Measurements from ENCODE around the gene SLC6A15. TPM values are rescaled to one million over a fixed set of nuclear protein-coding genes. Genes with fewer than 3 reads are reported as not detected.
A peak's percentile ranks its signal among the peaks of the same experiment; 100 is the strongest.

The SLC6A15 gene
- total RNA-seq, 2 experiments from 2014 or later: not detected

DNA sequence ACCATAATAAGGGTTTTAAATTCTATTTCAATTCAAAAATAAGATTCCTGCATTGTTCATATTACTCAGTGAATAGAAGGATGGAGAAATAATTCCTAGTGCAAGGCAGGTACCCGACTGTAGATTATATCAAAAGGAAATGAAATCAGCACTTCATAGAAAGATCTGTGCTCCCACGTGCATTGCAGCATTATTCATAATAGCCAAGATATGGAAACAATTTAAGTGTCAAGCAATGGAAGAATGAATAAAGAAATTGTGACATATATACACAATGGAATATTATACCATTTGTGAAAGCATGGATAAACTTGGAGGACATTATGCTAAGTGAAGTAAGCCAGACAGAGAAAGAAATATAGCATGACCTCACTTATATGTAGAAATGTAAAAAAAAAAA, 53.8 kb downstream of the SLC6A15 start:
- DNase-seq (no peak), ATAC-seq (no peak)
- H3K36me3 Mint-ChIP-seq: no peaks in the 10 kb centered on the region
- no peak overlapping the region for H3K27ac Mint-ChIP-seq
- CTCF ChIA-PET: no interaction called here
- no peak overlapping the region for H3K4me3 Mint-ChIP-seq
- peaks cover 2% of the 10 kb centered on the region for H3K9me3 Mint-ChIP-seq (ENCODE audit: low read depth)
- no peaks in the 10 kb centered on the region for H3K4me1 Mint-ChIP-seq
- peaks cover 3% of the 10 kb centered on the region for H3K27me3 Mint-ChIP-seq

DNA sequence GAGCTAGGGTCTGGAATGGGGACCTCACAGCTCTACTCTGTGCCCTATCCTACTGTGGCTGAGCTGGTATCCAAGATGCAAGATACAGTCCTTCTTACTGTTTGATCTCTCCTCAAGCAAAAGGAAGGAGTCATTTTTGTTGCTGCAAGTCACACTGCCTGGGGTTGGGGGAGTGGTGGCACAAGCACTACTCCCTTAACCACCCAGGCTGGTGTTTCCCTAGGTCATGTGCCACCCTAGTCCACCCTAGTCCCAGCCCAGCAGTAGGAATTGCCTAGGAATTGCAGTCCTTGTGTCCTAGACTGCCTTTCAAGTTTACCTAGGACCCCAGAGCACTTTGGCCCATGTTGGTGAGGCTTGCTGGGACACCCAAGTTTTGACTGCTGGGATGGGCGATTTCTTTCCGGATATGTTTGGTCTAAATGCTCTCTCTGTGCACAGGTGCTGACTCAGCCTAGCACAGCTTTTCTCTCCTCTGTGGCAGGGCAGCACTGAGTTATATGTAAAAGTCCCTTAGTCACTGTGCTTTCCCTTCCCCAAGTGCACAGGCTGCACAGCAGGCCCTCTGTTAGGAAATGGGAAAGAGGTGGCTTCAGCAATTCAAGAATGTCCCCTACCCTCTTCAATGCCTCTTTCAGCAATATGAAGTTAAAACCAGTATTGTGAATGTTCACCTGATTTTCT, 54.9 kb downstream of the SLC6A15 start:
- Mint-ChIP-seq H3K36me3 (no peaks in the 10 kb centered on the region), H3K4me1 (no peaks in the 10 kb centered on the region), H3K27me3 (peaks cover 3% of the 10 kb centered on the region)

DNA sequence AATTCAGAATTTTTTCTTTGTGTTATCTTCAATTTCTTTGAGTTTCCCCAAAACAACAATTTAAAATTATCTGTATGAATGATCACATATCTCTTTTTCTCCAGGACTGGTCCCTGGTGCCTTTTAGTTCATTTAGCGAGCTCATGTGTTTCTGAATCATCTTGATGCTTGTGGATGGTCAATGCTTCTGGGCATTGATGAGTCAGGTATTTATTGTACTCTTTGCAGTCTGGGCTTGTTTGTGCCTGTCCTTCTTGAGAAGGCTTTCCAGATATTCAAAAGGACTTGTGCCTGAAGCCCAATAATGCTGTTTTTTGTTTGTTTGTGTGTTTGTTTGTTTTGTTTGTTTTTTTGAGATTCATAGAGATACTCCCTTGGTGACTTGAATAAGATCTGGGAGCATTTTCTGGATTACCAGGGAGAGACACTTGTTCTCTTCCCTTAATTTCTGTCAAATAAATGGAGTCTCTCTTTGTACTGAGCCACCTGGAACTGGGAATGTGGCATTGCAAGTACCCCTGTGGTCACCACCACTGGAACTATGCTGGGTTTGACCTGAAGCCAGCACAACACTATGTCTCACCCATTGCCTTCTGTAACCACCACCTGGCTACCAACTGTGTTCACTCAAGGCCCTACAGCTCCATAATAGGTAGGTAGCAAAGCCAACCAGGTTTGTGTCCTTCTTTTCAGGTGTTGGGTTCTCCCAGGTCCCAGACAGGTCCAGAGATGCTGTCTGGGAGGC, 56.3 kb downstream of the SLC6A15 start:
- H3K27ac Mint-ChIP-seq: no peak overlapping the region
- H3K27me3 Mint-ChIP-seq: peaks cover 3% of the 10 kb centered on the region
- no peak overlapping the region for H3K4me3 Mint-ChIP-seq
- H3K4me1 Mint-ChIP-seq: no peaks in the 10 kb centered on the region
- peaks cover 2% of the 10 kb centered on the region for H3K9me3 Mint-ChIP-seq (ENCODE audit: low read depth)
- CTCF ChIA-PET: no interaction called here
- ATAC-seq: no peak
- DNase-seq: no peak
- H3K36me3 Mint-ChIP-seq: no peaks in the 10 kb centered on the region

More for the DNA sequence above, 54.9 kb downstream of the SLC6A15 start:
- no peak for ATAC-seq
- CTCF ChIA-PET: no interaction called here
- H3K9me3 Mint-ChIP-seq (ENCODE audit: low read depth): peaks cover 2% of the 10 kb centered on the region
- DNase-seq: no peak
- H3K4me3 Mint-ChIP-seq: no peak overlapping the region
- no peak overlapping the region for H3K27ac Mint-ChIP-seq

DNA sequence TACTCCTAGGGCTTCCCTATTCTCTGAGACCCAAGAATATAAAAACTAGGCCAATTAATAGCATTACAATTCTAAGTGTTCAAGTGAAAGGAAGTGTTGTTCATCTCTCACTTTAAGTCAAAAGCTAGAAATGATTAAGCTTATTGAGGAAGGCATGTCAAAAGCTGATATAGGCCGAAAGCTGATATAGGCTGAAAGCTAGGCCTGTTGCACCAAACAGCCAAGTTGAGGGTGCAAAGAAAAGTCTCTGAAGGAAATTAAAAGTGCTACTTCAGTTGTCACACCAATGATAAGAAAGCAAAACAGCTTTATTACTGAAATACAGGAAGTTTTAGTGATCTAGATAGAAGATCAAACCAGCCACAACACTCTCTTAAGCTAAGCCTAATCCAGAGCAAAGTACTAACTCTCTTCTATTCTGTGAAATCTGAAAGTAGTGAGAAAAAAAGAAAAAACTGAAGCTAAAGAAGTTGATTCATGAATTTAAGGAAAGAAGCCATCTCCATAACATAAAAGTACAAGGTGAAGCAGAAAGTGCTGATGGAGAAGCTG, 68.9 kb downstream of the SLC6A15 start:
- H3K27me3 Mint-ChIP-seq: no peaks in the 10 kb centered on the region
- no peak overlapping the region for H3K4me3 Mint-ChIP-seq
- no peak overlapping the region for H3K27ac Mint-ChIP-seq
- ATAC-seq (peak; percentile 57), DNase-seq (no peak)
- H3K4me1 Mint-ChIP-seq: peaks cover 12% of the 10 kb centered on the region
- CTCF ChIA-PET: no interaction called here
- no peaks in the 10 kb centered on the region for H3K36me3 Mint-ChIP-seq
- no peaks in the 10 kb centered on the region for H3K9me3 Mint-ChIP-seq (ENCODE audit: low read depth)

DNA sequence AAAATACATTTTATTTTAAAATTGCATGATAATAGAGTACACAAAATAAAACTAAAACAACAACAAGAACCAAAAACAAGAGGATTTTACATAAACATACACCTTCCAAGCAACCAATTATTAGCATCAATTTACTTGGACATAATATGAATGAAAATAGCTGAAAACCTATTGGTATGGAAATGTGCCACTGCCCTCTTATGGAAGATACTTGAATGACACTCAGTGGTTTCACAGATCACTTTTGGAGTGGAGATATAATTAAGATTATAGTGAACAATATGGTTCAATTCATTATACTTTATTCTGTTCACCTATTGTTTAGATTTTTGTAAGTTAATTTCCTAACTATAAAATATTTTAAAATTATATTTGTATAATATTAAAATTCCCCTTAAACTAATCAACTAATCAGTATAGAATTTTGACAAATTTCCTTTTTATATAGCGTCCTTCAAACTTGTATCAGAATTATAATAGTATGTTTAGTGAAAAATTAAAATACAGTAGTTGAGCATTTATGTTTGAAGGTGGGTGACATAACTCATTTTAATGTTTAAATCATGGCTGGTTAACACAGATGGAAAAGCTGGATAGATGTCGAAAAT, 70.1 kb downstream of the SLC6A15 start:
- H3K4me1 Mint-ChIP-seq: peaks cover 12% of the 10 kb centered on the region
- DNase-seq (no peak), ATAC-seq (no peak)
- H3K36me3 Mint-ChIP-seq: no peaks in the 10 kb centered on the region
- no peaks in the 10 kb centered on the region for H3K9me3 Mint-ChIP-seq (ENCODE audit: low read depth)
- H3K27ac Mint-ChIP-seq: no peak overlapping the region
- H3K4me3 Mint-ChIP-seq: no peak overlapping the region
- CTCF ChIA-PET: no interaction called here
- H3K27me3 Mint-ChIP-seq: no peaks in the 10 kb centered on the region

DNA sequence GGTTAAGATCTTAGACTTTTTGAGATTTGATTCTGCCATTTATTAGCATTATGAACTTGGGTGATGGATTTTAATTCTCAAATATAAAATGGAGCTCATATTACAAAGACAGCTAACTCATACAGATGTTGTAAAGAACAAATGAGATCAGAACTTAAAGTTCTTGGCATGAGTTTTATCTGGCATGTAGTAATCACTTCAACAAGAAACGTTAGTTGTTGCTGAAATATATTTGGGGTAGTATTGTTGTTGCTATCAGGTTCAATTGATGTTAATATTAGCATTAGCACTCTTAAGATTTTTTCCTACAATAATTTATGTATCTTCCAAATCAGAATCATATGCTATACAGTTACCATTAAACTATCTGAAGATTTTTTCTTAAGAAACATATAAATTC, 71.0 kb downstream of the SLC6A15 start:
- ATAC-seq: no peak
- Mint-ChIP-seq H3K4me3 (no peak overlapping the region), H3K36me3 (no peaks in the 10 kb centered on the region), H3K27me3 (no peaks in the 10 kb centered on the region), H3K27ac (no peak overlapping the region), H3K9me3 (ENCODE audit: low read depth) (no peaks in the 10 kb centered on the region), H3K4me1 (peaks cover 12% of the 10 kb centered on the region)
- CTCF ChIA-PET: no interaction called here
- DNase-seq: no peak

DNA sequence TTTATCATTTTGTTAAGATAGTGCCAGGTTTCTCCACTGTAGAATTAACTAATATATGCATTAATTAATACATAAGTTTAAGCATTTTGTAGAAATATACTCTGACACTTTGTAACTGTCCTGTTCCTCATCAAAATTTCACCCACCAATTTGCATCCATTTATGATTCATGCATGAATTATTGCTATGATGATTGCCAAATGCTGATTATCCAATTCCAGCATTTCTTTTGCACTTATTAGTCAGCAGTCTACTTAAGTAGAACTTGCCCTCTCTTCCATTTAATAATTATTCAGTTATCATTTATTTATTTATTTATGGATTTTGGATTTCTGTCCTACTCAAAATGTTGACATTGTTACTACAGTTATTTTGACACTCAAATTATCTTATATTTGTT, 72.2 kb downstream of the SLC6A15 start:
- ATAC-seq (no peak), DNase-seq (no peak)
- Mint-ChIP-seq H3K27ac (no peak overlapping the region), H3K9me3 (ENCODE audit: low read depth) (no peaks in the 10 kb centered on the region), H3K4me1 (peaks cover 12% of the 10 kb centered on the region), H3K4me3 (no peak overlapping the region), H3K36me3 (no peaks in the 10 kb centered on the region), H3K27me3 (peaks cover 2% of the 10 kb centered on the region)
- CTCF ChIA-PET: no interaction called here

DNA sequence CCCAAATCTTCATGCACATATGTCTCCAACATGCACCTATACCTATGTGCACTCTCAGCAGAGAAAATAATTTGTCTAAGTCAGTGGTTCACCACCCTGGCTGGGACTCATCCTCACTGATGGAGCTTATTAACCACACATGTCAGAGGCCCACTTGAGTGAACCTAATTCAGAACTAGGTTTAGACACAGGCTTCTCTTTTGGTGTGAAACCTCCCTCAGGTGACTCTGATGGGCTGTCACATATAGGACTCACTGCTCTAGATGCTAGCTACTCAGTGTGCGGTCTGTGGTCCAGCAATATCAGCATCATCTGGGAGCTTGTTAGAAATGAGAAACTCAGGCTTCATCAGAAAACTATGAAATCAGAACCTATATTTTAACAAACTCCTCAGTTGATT, 85.7 kb downstream of the SLC6A15 start:
- H3K4me1 Mint-ChIP-seq: no peaks in the 10 kb centered on the region
- no peak overlapping the region for H3K27ac Mint-ChIP-seq
- H3K36me3 Mint-ChIP-seq: no peaks in the 10 kb centered on the region
- no peak for ATAC-seq
- no peak overlapping the region for H3K4me3 Mint-ChIP-seq
- CTCF ChIA-PET: no interaction called here
- peaks cover 3% of the 10 kb centered on the region for H3K27me3 Mint-ChIP-seq
- no peak for DNase-seq
- H3K9me3 Mint-ChIP-seq (ENCODE audit: low read depth): no peaks in the 10 kb centered on the region

DNA sequence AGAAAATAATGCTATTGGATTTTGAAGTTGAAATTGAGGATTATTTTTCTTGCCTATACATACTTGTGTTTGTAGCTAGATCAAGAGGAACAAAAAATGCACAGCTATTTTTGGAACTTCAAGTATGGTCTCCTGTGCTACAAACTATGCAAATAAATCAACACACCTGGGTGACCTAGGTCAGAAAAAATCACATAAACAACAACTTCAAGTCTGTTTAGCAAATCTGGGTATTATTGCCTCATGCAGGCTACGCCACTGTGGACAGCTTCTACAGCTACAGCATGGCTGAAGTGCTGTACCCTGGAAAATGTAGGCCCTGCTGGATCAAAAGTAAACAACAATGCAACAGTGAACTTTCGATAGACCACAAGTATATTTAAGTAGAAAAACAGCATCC, 87.5 kb downstream of the SLC6A15 start:
- ATAC-seq: no peak
- H3K4me1 Mint-ChIP-seq: no peaks in the 10 kb centered on the region
- CTCF ChIA-PET: no interaction called here
- H3K27ac Mint-ChIP-seq: no peak overlapping the region
- peaks cover 3% of the 10 kb centered on the region for H3K27me3 Mint-ChIP-seq
- no peaks in the 10 kb centered on the region for H3K36me3 Mint-ChIP-seq
- H3K9me3 Mint-ChIP-seq (ENCODE audit: low read depth): peaks cover 2% of the 10 kb centered on the region
- no peak for DNase-seq
- no peak overlapping the region for H3K4me3 Mint-ChIP-seq

DNA sequence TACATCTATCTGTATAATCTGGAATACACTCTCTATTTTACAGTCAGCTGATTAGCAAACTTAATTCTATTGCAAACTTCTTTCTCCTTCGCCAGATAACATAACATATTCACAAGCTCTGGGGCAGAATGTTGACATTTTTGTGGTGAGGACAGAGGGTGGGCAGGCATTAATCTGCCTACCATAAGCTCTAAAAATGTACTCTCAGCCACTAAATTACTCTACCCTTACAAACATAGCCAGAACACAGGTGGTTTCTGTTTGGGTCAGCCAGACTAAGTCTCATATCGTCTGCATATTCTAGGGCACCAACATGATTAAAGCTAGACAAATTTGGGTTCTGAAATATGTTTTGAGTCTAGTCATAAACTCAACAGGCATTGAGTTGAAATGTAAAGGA, 90.1 kb downstream of the SLC6A15 start:
- DNase-seq: no peak
- CTCF ChIA-PET: no interaction called here
- no peaks in the 10 kb centered on the region for H3K4me1 Mint-ChIP-seq
- H3K36me3 Mint-ChIP-seq: no peaks in the 10 kb centered on the region
- H3K4me3 Mint-ChIP-seq: no peak overlapping the region
- peaks cover 2% of the 10 kb centered on the region for H3K9me3 Mint-ChIP-seq (ENCODE audit: low read depth)
- no peak for ATAC-seq
- peaks cover 3% of the 10 kb centered on the region for H3K27me3 Mint-ChIP-seq
- H3K27ac Mint-ChIP-seq: no peak overlapping the region

DNA sequence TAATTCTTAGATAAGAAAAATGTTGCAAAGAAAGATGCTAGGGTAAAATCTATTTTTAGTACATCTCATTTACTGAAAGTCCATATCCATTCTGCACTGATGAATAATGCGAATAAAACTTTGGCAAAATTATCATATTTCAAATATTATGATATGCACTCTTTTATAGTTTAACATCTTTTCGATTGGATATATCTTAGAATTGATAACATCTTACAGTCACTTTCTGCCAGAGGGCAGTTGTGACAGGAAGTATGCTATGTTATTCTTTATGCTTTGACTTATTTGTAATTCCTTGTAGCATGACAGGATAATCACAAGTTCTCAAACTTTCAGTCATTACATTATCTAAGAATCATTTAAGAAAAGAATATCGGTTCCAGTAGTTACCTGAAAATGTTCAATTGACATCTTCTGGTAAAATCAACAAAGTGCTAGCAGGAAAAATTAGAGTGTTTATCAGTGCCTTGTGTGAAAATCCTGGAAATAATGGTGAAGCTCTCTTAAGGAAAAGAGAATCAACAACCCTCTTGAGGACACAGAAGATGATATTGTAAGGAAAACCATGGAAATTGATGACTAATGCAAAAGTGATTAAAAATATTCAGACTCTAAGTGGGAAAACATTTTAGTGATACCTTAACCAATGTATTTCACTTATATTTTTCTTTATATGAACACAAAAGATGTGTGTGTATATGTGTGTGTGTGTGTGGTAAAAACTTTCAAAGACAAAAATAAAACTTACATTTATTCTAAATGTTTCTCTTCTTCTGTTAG, 95.5 kb downstream of the SLC6A15 start:
- Mint-ChIP-seq H3K9me3 (ENCODE audit: low read depth) (peaks cover 2% of the 10 kb centered on the region), H3K36me3 (no peaks in the 10 kb centered on the region), H3K27ac (no peak overlapping the region), H3K27me3 (no peaks in the 10 kb centered on the region), H3K4me3 (no peak overlapping the region), H3K4me1 (no peaks in the 10 kb centered on the region)
- ATAC-seq: no peak
- no peak for DNase-seq
- CTCF ChIA-PET: no interaction called here

DNA sequence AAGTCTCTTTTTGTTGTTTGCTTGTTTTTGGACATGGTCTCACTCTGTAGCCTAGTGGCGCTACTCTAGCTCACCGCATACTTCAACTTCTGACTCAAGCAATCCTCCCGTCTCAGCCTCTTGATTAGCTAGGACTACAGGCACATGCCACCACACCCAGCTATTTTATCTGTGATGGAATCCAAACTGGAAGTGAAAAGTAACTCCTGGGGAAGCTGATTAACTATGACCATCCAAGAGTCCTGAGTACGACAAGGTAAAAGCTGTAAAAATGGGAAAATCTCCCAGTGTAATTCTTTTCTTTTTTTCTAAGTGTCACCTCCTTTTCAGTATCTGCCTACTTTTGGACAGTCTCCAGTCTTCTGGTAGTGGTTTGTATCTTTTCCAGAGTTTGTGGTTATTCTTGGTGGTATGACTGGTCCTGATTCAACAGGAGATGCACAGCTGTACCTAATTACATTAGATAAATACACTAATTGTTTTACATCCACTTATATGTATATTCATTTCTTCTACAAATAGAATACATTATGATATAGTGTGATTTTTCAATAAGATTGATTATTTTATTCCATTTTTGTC, 97.8 kb downstream of the SLC6A15 start:
- no peaks in the 10 kb centered on the region for H3K27me3 Mint-ChIP-seq
- ATAC-seq (no peak), DNase-seq (no peak)
- no peaks in the 10 kb centered on the region for H3K9me3 Mint-ChIP-seq (ENCODE audit: low read depth)
- no peaks in the 10 kb centered on the region for H3K36me3 Mint-ChIP-seq
- no peak overlapping the region for H3K27ac Mint-ChIP-seq
- CTCF ChIA-PET: no interaction called here
- no peak overlapping the region for H3K4me3 Mint-ChIP-seq
- no peaks in the 10 kb centered on the region for H3K4me1 Mint-ChIP-seq

Measured in activated CD8-positive, alpha-beta memory T cell treated with anti-CD3 and anti-CD28 coated beads, Interleukin-2, amount 10 ng/mL, durations not matched to agents 7 days and 5 days (primary cell).